ENCODE results near the gene SPATA13.
A peak's percentile ranks its signal among the peaks of the same experiment; 100 is the strongest.

The SPATA13 gene

DNA sequence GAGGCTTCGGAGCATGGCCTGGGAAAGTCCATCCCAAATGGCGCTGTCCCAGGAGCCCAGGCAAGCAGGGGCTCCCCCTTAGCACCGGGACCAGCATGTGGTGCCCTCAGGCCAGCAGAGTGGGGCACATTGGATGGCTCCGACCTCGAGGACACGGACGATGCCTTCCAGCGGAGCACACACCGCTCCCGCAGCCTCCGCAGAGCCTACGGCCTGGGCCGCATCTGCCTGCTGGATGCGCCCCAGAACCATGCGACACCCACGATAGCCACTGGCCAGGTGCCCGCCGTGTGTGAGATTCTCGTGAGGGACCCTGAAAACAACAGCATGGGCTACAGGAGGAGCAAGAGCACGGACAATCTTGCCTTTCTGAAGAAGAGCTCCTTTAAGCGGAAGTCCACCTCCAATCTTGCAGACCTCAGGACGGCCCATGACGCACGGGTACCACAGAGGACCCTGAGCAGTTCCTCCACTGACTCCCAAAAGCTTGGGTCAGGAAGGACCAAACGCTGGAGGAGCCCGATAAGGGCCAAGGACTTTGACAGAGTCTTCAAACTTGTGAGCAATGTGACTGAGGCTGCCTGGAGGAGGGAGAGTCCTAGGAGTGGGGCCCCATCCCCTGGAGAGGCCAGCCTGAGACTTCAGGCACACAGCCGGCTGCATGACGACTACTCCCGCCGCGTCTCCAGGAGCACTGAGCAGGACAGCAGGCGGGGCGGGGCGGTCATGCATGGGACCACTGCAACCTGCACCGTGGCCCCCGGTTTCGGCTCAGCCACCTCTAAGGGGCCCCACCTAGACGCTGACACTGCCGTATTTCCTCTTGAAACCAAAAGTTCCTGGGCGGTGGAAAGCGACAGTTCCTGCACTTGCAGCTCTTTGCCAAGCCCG is 63.1 kb downstream of the SPATA13 start:
- no peak for DNase-seq (ENCODE audit: low read depth)

DNA sequence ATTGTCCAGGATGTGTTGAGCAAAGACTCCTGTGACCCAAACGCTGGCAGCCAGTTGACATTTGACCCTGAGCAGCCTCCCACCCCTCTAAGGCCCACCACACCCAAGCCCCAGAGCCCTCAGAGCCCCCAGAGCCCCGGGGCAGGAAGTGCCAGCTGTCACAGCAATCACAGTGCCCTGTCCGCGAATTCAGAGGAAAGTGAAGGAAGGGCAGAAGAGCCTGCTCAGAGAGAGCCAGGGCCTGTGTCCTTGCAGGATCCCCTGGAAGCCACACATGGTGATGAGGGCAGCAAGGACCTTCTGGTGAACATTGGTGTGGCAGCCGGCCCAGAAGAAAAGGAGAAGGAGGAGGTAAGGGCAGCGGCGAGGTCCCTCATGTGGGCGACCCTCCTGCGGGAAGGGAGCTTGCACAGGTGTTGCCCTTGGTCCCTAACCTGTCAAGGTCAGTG is 63.7 kb downstream of the SPATA13 start:
- no peak for DNase-seq (ENCODE audit: low read depth)

DNA sequence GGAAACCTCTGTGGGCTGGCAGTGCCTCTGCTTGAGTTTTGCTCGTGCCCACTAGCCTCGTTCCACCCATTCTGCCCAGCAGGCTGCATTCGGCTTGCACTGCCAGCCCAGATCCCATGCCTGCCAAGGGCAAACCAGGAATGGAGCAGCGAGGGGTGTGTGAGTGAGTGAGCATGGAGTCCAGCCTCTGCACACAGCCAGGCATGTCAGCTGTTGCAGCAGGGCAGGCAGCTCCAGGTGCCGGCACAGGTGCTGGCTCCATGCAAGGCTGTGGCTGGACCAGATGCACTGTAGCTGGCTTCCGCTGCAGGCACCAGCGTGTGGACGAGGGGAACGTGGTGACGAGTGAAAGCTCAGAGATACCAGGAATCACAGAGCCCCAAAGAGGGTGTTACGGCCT is 64.5 kb downstream of the SPATA13 start:
- DNase-seq (ENCODE audit: low read depth) = no peak

DNA sequence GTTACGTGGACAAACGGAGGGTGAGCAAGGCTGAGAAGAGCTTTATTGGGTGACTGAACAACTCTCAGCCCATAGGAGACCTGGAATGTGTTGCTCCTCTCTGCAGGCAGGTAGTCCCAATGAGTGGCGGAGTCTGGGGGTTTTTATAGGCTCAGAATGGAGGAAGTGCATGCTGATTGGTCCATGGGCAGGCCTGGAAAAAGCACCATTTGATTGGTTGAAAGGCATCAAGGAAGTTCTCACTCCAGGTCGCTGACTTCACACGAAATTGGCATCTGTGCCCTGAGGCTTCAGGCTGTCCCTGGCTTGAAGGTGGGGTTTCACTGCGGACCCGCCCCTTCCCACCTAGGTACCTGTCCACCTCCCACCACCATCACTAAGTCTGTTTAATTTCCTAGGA is 65.4 kb downstream of the SPATA13 start:
- no peak for DNase-seq (ENCODE audit: low read depth)

DNA sequence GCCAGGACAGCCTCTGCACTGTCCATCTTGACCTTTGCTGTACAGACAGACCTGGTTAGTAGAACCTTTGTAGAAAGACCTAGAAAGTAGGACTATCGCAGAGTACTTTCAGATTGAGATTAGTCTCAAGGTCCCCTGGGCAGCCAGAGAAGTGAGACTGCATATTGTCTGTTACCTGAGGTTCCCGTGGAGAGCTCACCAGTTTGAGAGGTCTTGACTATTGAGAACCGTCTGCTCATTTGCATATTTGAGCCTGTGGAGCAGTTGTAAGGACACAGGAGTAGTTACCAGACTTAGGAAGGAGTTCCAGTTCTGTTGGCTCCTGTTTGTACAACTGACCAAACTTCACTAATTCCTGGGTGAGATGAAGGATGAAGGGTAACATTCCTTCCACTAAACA is 66.2 kb downstream of the SPATA13 start:
- no peak for DNase-seq (ENCODE audit: low read depth)

DNA sequence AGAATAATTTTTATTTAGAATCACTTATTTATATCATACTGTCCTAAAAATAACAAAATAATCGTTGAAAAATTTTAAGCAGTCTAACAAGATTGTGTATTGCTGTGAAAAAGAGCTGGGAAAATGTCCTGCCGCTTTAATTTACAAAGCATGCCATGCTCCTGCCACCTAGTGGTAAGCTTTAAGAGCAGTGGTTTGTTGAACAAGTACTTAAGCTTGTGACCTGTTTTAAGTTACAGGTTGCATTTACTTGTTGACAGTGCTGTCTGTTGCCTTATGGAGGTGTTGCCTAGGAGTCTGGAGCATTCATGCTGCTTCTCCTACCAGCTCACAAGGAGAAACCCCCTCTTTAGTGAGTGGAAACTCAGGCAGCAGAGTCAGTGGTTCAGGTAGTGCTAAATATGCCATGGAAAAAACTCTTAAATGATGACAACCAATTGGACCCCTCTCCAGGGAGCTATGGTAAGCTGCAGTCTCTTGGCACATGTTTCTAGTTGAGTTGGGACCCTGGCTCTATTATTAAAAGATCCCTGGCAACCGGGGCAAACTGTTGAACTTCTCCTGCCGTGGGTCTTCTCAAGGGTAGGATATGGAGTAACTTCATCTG is 68.4 kb downstream of the SPATA13 start:
- DNase-seq (ENCODE audit: low read depth) = peak; percentile 61

DNA sequence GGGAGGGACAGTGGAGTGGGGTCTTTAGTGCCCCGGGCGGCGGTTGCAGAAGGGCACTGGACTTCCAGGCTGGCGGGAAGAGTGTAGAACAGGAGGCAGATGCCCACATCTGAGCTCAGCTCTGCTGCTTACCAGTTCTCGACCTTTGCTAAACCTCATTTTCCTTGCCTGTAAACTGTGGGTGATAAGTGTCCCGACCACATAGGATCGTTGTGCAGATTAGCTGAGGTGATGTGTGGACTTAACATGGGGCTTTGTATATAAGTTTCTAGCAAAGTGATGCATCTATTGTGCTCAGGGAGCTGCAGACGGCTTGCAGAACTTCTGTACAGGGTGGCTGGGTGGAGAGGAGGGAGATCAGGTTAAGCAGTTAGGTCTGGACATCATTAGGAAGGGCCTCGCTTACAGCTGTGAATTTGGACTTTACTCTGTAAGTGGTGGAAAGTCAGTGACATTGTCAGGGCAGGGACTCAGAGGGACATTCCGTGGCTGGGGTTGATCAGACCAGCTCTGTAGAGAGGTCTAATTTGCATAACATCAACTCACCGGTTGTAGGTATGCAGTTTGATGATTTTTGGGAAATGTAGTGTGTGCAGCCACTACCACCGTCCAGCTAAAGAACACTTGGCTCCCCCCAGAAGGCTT is 70.0 kb downstream of the SPATA13 start:
- DNase-seq (ENCODE audit: low read depth) = no peak

DNA sequence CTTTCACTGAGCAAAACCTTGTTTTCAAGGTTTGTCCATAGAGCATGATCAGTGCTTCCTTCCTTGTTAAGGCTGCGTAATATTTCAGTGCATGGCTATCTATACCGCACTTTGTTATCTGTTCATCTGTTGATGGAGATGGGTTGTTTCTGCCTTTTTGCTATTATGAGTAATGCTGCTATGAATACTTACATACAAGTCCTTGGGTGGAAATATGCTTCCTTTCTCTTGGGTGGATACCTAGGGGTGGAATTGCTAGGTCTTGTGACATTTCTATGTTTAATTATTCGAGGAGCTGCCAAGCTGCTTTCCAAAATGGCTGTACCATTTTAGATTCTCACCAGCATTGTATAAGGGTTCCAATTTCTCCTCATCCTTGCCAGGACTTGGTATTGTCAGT is 70.9 kb downstream of the SPATA13 start:
- DNase-seq (ENCODE audit: low read depth) = no peak

DNA sequence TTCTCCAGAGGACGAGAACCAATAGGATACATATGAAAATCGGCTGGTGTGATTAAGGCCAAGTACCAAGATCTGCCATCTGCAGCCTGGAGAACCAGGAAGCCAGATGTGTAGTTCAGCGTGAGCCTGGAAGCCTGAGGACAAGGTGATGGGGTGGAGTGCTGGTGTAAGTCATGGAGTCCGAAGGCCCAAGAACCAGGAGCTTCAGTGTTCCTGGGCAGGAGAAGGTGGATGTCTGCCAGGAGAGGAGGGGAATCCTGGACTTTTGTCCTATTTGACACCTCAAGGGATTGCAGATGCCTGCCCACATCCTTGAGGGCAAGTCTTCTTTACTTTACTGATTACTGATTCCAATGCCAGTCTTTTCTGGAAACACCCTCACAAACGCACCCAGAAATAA is 71.5 kb downstream of the SPATA13 start:
- DNase-seq (ENCODE audit: low read depth) = no peak

DNA sequence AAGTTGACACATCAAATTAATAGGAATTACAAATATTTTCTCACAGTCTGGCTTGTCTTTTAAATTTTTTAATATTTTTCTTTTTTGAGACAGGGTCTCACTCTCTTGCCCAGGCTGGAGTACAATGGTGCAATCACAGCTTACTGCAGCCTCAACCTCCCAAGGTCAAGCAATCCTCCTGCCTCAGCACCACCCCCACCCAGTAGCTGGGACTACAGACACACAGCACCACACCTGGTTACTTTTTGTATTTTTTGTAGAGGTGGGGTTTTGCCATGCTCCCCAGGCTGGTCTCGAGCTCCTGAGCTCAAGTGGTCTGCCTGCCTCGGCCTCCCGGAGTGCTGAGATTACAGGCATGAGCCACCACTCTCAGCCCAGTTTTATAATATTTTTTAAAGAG is 72.0 kb downstream of the SPATA13 start:
- no peak for DNase-seq (ENCODE audit: low read depth)

DNA sequence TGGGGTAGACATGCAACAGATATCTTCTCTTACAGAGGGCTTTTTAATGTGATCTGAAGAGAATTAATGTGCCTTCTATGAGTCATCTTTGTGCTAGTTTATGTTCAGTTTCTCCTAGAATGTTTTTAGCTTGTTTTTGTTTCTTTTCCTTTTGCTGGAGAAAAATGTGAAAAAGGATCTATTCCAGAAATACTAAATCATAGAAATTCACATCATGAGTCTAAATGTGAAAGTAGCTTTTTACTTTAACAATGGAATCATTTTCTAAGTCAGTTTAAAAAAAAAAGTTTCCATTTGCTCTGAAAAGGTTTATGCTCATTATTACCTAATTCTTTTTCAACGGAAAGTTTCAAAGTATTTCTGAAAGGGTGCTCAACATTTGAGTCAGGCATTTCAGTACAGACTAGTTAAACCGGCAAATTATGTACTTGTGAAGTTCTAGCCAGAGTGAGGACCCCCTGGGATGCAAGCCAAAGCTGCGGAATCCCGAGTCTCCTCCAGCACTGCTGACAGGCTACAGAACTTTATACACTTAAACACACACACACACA is 72.9 kb downstream of the SPATA13 start:
- DNase-seq (ENCODE audit: low read depth) = peak; percentile 14

DNA sequence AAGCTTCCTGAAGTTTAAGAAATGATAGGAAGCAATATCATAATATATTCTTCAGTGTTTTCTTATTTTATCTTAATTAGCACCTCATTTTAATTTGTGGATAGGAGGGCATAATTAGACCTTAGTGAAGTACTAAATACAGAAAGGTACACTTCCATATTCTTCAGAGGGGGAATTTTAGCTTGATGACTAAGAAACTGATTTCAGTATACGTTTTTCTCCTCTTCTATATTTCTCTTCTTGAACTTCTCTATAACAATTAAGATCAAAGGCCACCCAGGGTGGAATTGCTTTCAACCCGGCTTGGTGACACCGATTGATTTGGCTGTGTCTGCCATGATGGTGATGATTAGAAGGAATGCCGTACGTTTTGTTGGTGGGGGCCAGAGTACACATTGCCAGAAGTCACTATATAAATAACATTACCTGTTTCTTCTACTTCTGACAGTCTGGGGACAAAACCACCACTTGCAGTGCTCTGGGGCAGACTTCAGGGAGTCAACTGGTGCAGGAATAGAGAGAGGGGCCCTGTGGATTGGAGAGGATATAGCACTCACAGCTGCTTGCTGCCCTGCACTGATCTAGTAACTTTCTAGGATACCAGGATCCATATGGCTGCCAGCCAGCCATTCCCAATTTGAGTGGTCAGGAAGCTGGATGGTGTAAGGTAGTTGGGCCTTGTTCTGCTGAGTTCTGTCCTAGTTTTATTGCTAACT is 73.8 kb downstream of the SPATA13 start:
- DNase-seq (ENCODE audit: low read depth) = no peak

DNA sequence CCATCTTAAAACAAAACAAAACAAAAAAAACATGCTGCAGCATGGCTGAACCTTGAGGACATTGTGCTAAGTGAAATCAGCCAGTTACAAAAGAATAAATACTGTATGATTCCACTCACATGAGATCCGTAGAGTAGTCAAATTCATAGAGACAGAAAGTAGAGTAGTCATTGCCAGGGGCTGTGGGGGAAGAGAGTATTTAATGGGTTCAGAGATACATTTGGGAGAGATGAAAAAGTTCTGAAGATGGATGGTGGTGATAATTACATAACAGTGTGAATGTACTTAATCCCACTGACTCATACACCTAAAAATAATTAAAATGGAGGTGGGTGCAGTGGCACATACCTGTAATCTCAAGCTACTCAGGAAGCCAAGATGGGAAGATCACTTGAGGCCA is 76.8 kb downstream of the SPATA13 start:
- DNase-seq (ENCODE audit: low read depth) = no peak

DNA sequence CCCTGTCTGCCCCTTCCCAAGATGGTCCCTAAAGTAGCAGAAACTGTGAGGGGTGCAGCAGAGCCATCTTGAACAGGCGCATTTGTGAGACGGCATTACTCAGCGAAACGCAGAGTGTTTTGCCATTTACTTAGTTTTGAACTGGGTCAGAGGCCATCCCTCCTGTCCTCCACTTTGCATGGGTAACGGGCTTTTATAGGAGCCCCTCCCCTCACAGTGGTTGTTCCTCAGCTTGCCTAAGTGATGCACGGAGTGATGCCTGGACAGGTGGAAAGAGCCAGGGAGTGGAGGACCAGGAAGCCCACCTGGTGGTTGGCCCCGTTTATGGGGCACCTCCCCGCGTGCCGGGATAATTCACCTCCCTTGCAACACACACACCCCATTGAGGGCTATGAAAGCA is 80.8 kb downstream of the SPATA13 start:
- DNase-seq (ENCODE audit: low read depth) = no peak

DNA sequence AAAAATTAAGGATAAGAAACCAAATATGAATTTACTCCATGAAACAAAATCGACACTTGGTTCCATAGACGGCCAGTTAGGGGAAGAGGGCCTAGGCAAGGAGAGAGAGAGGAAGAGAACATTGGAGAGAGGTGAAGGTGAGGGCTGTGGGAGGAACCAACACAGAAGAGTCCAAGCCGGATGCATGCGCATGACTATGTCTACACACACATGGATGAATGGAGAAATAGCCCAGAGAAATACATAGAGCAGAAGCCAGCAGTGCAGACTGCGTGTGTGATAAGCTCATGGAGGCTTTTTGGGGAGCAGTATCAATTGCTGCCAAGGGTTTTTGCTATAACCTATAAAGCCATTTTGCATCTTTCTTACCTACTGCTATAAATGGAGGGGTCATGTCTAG is 81.6 kb downstream of the SPATA13 start:
- DNase-seq (ENCODE audit: low read depth) = no peak

DNA sequence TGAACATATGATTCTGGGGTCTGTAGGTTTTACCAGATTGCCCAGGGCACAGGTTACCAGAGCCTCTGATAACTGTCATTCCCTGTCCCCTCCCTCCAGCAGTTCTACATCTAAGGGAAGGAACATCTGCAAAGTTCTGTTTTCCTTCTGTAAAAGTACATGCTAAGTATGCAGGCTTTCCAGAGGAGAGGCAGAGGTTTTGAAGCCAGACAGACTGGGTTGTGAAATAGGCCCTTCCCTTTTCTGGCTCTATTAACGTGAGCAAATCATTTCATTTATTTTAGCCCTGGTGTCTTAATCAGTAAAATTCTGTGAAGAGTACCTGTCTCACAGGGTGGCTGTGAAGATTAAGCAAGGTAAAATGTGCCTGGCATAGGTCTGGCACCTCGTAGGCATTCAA is 82.8 kb downstream of the SPATA13 start:
- no peak for DNase-seq (ENCODE audit: low read depth)

DNA sequence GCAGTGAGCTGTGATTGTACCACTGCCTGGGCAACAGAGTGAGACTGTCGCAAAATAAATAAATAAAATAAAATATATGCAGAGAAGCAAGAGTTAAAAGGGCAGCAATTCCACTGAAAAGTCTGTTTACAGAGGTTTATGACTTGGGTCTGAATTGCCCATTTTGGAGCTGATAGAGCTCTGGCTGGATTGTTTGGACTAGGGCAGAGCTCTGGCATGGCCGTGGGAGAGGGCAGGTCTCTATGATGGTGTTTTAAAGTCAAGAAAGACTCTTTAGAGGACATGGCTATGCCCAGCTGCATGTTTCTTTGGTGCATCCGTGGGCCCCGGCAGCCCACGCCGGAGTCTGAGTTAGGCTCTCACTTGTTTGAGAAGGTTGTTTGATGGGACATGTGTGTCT is 84.3 kb downstream of the SPATA13 start:
- DNase-seq (ENCODE audit: low read depth) = no peak

DNA sequence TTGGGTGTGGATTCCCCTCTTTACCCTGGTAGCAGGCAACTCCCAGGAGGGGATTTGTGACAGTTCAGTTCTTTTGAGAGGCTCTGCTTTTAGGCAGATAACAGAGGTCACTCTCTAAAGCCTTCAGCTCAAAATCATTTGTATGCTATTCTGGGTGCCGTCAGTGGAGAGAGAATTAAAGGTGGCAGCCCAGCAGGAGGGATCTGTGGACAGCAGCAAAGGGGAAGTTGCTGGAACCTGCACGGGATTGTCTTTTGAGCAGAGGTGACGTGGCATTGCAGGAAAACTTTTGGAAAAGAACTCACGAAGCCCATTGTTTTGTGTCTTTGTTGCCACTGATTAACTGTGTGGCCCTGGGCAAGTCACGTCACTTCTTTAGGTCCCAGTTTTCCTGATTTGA is 86.5 kb downstream of the SPATA13 start:
- no peak for DNase-seq (ENCODE audit: low read depth)

DNA sequence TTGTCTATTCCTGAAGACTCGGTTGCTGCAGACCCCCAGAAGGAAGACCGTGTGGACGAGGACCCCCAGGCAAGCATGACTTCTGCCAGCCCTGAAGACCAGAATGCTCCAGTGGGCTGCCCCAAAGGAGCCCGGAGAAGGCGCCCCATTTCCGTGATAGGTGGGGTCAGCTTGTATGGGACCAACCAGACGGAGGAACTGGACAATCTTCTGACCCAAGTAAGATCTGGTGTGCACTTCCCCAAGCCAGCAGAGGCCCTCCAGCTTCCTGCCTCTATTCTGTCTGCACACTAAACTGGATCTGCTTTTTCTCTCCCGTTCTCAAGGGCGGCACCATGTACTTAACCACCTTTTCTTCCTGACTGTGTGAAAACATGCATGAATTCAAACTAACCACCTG is 89.1 kb downstream of the SPATA13 start:
- no peak for DNase-seq (ENCODE audit: low read depth)

DNA sequence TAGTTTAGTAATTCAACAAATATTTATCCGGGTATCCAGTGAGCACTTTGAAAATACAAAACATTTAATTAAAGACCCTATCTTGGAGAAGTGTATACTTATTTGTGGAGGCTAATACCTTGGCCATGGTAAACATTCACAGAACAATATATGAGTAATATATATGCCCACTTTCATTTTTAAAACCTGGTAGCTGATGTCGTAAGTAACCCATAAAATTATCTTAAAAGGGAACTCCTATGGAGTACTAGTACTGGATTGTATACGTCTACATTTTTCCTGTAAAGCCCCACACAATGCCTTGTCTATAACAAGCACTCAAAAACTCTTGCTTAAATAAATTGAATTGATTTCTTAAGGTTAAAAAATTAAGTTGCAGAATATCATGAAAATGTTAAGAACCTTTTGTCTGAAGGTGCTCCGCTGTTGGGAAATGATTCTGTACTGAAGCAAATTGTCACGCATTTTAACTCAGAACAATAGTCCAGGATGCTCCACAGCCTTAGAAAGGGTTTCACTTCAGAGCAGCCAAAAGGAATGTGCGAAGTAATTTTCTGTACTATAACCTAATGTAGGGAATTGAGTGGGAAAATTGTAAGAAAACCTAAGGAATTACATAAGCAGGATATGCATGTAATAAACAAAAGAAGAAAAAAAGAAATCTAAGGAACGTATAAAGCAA is 90.0 kb downstream of the SPATA13 start:
- no peak for DNase-seq (ENCODE audit: low read depth)

DNA sequence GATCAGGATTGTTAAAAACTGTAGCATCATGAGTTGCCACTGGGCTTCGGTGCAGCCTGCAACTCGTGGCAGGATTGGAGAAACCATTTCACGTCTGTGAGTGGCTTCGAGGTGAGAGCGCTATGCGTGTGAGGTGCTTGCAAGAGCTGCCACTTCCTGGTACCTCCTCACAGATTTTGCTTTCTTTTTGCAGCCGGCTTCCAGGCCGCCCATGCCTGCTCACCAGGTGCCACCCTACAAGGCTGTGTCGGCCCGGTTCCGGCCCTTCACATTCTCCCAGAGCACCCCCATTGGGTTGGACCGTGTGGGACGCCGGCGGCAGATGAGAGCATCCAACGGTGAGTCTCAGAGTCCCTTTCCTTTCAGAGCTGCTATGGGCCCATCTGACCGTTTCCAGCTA is 91.0 kb downstream of the SPATA13 start:
- no peak for DNase-seq (ENCODE audit: low read depth)

DNA sequence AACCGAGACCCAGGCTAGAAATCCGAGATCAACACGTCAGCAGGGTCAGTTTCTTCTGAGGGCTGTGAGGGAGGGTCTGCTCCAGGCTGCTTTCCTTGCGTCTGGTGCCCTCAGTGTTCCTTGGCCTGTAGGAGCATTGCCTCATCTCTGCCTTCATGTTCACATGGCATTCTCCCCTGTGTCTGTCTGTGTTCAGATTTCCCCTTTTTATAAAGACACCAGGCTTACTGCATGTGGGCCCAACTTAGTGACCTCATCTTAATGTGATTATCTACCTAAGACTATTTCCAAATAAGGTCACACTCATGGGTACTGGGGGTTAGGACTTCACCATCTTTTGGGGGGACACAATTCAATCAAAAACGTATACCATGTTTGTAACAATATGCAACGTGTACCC is 91.6 kb downstream of the SPATA13 start:
- DNase-seq (ENCODE audit: low read depth) = no peak
